HepG2 (cell line): Measurements from ENCODE around the gene WDR18. TPM values are rescaled to one million over a fixed set of nuclear protein-coding genes. Genes with fewer than 3 reads are reported as not detected.
A peak's percentile ranks its signal among the peaks of the same experiment; 100 is the strongest.

ENCODE experiments used
- BCL6 ChIP-seq: IDR thresholded peaks from 2 replicates; pipeline ENCODE4 v1.6.1; 2016; ENCODE audit warnings: missing genetic modification reagents, missing compliant biosample characterization
- HOXA3 ChIP-seq: sonication (generic); formaldehyde crosslinking; IDR thresholded peaks from 2 replicates; pipeline ENCODE4 v1.5.0; 2020; ENCODE audit warnings: missing genetic modification reagents
- HOXA9 ChIP-seq: sonication (generic); formaldehyde crosslinking; IDR thresholded peaks from 2 replicates; pipeline ENCODE4 v1.8.1; 2022; ENCODE audit warnings: missing genetic modification reagents, mild to moderate bottlenecking, moderate library complexity, borderline replicate concordance
- IRF2 ChIP-seq: IDR thresholded peaks from 2 replicates; pipeline ENCODE4 v1.6.1; 2018; ENCODE audit warnings: missing genetic modification reagents, missing compliant biosample characterization
- MBNL3 ChIP-seq: fragments of 250-450 bp; sonication (Bioruptor Pico); conservative IDR thresholded peaks from 2 replicates; pipeline ENCODE4 v1.8.0; 2022; ENCODE audit warnings: mild to moderate bottlenecking, inconsistent platforms
- MTA1 ChIP-seq: sonication (generic); formaldehyde crosslinking; IDR thresholded peaks from 2 replicates; pipeline ENCODE4 v1.4.0; 2020; ENCODE audit warnings: missing genetic modification reagents, mild to moderate bottlenecking, borderline replicate concordance
- PHF20 ChIP-seq: sonication (generic); formaldehyde crosslinking; IDR thresholded peaks from 2 replicates; pipeline ENCODE4 v1.5.0; 2020; ENCODE audit warnings: mild to moderate bottlenecking, missing genetic modification reagents
- SP5 ChIP-seq: IDR thresholded peaks from 2 replicates; pipeline ENCODE4 v1.6.1; 2016; ENCODE audit warnings: low read depth, borderline replicate concordance
- TBL1XR1 ChIP-seq: fragments of 150-350 bp; IDR thresholded peaks from 2 replicates; pipeline ENCODE4 v1.6.1; 2014; ENCODE audit warnings: borderline replicate concordance, low read length; ENCODE audit not compliant: partially characterized antibody
- TEAD3 ChIP-seq: optimal IDR thresholded peaks from 2 replicates; pipeline ENCODE3; 2016; ENCODE audit warnings: borderline replicate concordance
- THYN1 ChIP-seq: sonication (generic); formaldehyde crosslinking; IDR thresholded peaks from 2 replicates; pipeline ENCODE4 v1.8.1; 2023; ENCODE audit warnings: low read depth, mild to moderate bottlenecking, moderate library complexity, missing genetic modification reagents, borderline replicate concordance
- ZBTB1 ChIP-seq: sonication (generic); formaldehyde crosslinking; IDR thresholded peaks from 2 replicates; pipeline ENCODE4 v1.4.0; 2020; ENCODE audit warnings: missing genetic modification reagents, borderline replicate concordance
- ZBTB7A ChIP-seq: sonication (generic); formaldehyde crosslinking; IDR thresholded peaks from 2 replicates; pipeline ENCODE4 v1.8.0; 2022; ENCODE audit warnings: mild to moderate bottlenecking, missing genetic modification reagents
- ZNF138 ChIP-seq: sonication (generic); formaldehyde crosslinking; IDR thresholded peaks from 2 replicates; pipeline ENCODE4 v1.5.0; 2020; ENCODE audit warnings: mild to moderate bottlenecking, low read depth, missing genetic modification reagents
- ZNF335 ChIP-seq: sonication (generic); formaldehyde crosslinking; IDR thresholded peaks from 2 replicates; pipeline ENCODE4 v1.4.0; 2020; ENCODE audit warnings: missing genetic modification reagents
- ZNF382 ChIP-seq: sonication (generic); formaldehyde crosslinking; IDR thresholded peaks from 2 replicates; pipeline ENCODE4 v1.5.0; 2020; ENCODE audit warnings: missing genetic modification reagents, mild to moderate bottlenecking, borderline replicate concordance
- ZNF572 ChIP-seq: sonication (generic); formaldehyde crosslinking; IDR thresholded peaks from 2 replicates; pipeline ENCODE4 v1.5.1; 2020; ENCODE audit warnings: mild to moderate bottlenecking, missing genetic modification reagents
- ZNF616 ChIP-seq: sonication (generic); formaldehyde crosslinking; IDR thresholded peaks from 2 replicates; pipeline ENCODE4 v1.5.0; 2020; ENCODE audit warnings: low read depth, mild to moderate bottlenecking, missing genetic modification reagents
- ZNF672 ChIP-seq: sonication (generic); formaldehyde crosslinking; IDR thresholded peaks from 2 replicates; pipeline ENCODE4 v1.8.1; 2022; ENCODE audit warnings: missing genetic modification reagents
- ZNF713 ChIP-seq: sonication (generic); formaldehyde crosslinking; IDR thresholded peaks from 2 replicates; pipeline ENCODE4 v1.4.0; 2020; ENCODE audit warnings: mild to moderate bottlenecking, missing genetic modification reagents
- polyA plus RNA-seq, 8 experiments: library from polyadenylated mRNA; depleted of rRNA in 3 of 8; stranded (reverse) in 7 of 8; unstranded in 1 of 8; fragments of >200 nt; fragmentation: Illumina TruSeq in 4 of 8; extraction: Trizol in 4 of 8; gene quantifications; 2 replicates each; pipeline versions ENCODE4 v1.2.1 to v1.2.3, GENCODE V29; 2011 to 2016; ENCODE audit warnings: low read depth in 4 of 8, missing spikeins in 1 of 8, mixed read lengths in 1 of 8; ENCODE audit not compliant: insufficient read depth in 1 of 8
- total RNA-seq, 5 experiments: library from RNA; depleted of rRNA; stranded (reverse); fragments of >200 nt; fragmentation: Illumina TruSeq; extraction: Trizol; gene quantifications; 2 replicates each; pipeline ENCODE4 v1.2.3, GENCODE V29; 2016; ENCODE audit warnings: low read depth in 1 of 5
- TF ChIP-seq, protein P1 (sequence below): sonication (generic); formaldehyde crosslinking; IDR thresholded peaks from 2 replicates; pipeline ENCODE4 v1.4.0; 2020; ENCODE audit warnings: missing genetic modification reagents, mild to moderate bottlenecking, borderline replicate concordance
- TF ChIP-seq, protein P2 (sequence below): sonication (generic); formaldehyde crosslinking; IDR thresholded peaks from 2 replicates; pipeline ENCODE4 v1.8.1; 2022; ENCODE audit warnings: mild to moderate bottlenecking, missing genetic modification reagents
- TF ChIP-seq, protein P3 (sequence below): sonication (generic); formaldehyde crosslinking; IDR thresholded peaks from 2 replicates; pipeline ENCODE4 v1.9.0; 2021; ENCODE audit warnings: missing genetic modification reagents, mild to moderate bottlenecking, borderline replicate concordance
- TF ChIP-seq, protein P4 (sequence below): sonication (generic); formaldehyde crosslinking; IDR thresholded peaks from 2 replicates; pipeline ENCODE4 v1.4.0; 2020; ENCODE audit warnings: mild to moderate bottlenecking, missing genetic modification reagents

Gene WDR18
- total and polyA plus RNA-seq, 2 of the 13 experiments (the other 11 are each of a cell fraction or from before 2014, with no cell fraction given): 36.4 to 47.6 TPM

DNA sequence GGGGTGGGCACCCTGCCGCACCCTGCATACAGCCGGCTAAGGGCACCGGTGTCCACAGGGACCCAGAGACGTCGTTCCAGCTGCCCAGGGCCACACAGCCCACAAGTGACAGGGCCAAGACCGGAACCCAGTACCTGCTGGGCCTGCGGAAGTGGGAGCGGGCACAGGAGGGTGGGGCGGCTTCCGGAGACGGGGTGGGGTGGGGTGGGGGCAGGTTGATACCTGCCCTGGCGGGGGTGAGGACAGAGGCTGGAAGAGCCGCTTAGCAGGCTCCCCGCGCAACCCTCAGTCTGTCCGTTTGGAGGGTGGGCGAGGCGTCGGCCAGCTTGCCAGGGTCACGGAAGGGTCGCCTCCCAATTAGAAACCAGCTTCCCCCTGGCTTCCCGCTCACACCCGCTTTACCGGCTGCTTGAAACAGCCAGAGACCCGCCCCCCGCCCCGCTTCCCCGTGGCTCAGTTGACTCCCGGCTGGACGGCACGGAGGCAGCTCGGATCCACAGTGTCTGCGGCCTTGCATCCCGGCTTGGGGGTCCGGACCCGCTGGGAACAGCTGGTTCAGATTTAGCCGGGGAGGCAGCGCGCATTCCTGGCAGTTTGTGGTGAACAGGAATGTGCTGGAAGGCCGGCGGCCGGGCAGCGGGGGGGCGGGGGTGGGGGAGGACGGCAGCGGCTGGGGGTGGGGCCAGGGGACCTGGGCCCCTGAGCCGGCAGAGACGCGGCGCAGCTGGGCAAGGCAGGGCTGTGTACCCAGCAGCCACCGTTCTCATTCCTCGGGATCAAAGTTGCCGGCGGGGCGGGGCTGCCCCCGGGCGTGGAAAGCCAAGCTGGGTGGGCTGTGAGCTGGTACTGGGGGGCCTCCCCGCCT is 44.1 kb downstream of the WDR18 start (continued):
- TF ChIP-seq SP5 (no peak), ZNF572 (no peak), PHF20 (CRISPR knock-in tag) (no peak), ZBTB7A (peak; percentile 64; the same call in 1 of the 2 replicates), TEAD3 (peak; percentile 92), MTA1 (peak; percentile 30; the same call in 1 of the 2 replicates), THYN1 (no peak), ZNF672 (no peak), ZBTB1 (CRISPR knock-in tag) (no peak), ZNF335 (CRISPR knock-in tag) (no peak; the same call in 1 of the 2 replicates), BCL6 (0 out of 2 replicates have a peak, but pooled peaks have one; percentile 4), MBNL3 (CRISPR knock-in tag) (no peak), ZNF616 (CRISPR knock-in tag) (no peak), HOXA3 (CRISPR knock-in tag) (peak; percentile 29; the same call in 1 of the 2 replicates), ZNF713 (no peak), ZNF382 (no peak), IRF2 (CRISPR knock-in tag) (no peak), HOXA9 (CRISPR knock-in tag) (no peak), TBL1XR1 (peak; percentile 8), ZNF138 (no peak)
- TF ChIP-seq, protein P1, sequence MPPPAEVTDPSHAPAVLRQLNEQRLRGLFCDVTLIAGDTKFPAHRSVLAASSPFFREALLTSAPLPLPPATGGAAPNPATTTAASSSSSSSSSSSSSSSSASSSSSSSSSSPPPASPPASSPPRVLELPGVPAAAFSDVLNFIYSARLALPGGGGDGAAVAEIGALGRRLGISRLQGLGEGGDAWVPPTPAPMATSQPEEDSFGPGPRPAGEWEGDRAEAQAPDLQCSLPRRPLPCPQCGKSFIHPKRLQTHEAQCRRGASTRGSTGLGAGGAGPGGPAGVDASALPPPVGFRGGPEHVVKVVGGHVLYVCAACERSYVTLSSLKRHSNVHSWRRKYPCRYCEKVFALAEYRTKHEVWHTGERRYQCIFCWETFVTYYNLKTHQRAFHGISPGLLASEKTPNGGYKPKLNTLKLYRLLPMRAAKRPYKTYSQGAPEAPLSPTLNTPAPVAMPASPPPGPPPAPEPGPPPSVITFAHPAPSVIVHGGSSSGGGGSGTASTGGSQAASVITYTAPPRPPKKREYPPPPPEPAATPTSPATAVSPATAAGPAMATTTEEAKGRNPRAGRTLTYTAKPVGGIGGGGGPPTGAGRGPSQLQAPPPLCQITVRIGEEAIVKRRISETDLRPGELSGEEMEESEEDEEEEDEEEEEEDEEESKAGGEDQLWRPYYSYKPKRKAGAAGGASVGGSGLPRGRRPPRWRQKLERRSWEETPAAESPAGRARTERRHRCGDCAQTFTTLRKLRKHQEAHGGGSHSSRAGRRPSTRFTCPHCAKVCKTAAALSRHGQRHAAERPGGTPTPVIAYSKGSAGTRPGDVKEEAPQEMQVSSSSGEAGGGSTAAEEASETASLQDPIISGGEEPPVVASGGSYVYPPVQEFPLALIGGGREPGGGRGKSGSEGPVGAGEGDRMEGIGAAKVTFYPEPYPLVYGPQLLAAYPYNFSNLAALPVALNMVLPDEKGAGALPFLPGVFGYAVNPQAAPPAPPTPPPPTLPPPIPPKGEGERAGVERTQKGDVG (CRISPR knock-in tag): no peak
- TF ChIP-seq, protein P2, sequence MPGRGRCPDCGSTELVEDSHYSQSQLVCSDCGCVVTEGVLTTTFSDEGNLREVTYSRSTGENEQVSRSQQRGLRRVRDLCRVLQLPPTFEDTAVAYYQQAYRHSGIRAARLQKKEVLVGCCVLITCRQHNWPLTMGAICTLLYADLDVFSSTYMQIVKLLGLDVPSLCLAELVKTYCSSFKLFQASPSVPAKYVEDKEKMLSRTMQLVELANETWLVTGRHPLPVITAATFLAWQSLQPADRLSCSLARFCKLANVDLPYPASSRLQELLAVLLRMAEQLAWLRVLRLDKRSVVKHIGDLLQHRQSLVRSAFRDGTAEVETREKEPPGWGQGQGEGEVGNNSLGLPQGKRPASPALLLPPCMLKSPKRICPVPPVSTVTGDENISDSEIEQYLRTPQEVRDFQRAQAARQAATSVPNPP (CRISPR knock-in tag): no peak
- TF ChIP-seq, protein P3, sequence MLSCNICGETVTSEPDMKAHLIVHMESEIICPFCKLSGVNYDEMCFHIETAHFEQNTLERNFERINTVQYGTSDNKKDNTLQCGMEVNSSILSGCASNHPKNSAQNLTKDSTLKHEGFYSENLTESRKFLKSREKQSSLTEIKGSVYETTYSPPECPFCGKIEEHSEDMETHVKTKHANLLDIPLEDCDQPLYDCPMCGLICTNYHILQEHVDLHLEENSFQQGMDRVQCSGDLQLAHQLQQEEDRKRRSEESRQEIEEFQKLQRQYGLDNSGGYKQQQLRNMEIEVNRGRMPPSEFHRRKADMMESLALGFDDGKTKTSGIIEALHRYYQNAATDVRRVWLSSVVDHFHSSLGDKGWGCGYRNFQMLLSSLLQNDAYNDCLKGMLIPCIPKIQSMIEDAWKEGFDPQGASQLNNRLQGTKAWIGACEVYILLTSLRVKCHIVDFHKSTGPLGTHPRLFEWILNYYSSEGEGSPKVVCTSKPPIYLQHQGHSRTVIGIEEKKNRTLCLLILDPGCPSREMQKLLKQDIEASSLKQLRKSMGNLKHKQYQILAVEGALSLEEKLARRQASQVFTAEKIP (CRISPR knock-in tag): no peak
- TF ChIP-seq, protein P4, sequence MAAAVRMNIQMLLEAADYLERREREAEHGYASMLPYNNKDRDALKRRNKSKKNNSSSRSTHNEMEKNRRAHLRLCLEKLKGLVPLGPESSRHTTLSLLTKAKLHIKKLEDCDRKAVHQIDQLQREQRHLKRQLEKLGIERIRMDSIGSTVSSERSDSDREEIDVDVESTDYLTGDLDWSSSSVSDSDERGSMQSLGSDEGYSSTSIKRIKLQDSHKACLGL (CRISPR knock-in tag): peak; percentile 12; the same call in 1 of the 2 replicates
